Measurements from ENCODE around the gene LSM14B.

LSM14B gene

GRCh38 chr20:62132421-62132820, 10.1 kb downstream of the LSM14B start:
- H3K9me3 ChIP-seq (ENCODE audit: low read depth, low read length), result no peaks in the 10 kb centered on the region
- no peak overlapping the region for H3K4me3 ChIP-seq
- DNase-seq (ENCODE audit: low read depth, low spot score), result no peak
- no peak overlapping the region for H3K27ac ChIP-seq
- no peak overlapping the region for H3K9ac ChIP-seq (ENCODE audit: insufficient read length)
- H3K36me3 ChIP-seq (ENCODE audit: insufficient read depth, low read length), result peaks cover 97% of the 10 kb centered on the region
- TF ChIP-seq FOXP2 (optimal IDR thresholded peaks at IDR 0.05; ENCODE audit: control extremely low read depth, extremely low read length, insufficient read depth), result no peak
- no peak for TF ChIP-seq EZH2 (IDR thresholded peaks at IDR 0.05)
- no peak for TF ChIP-seq POLR2AphosphoS5 (IDR thresholded peaks at IDR 0.05; ENCODE audit: borderline replicate concordance, low read depth, low read length)

- no peak for DNase-seq (ENCODE audit: low read depth, low spot score)
- Histone ChIP-seq H3K9ac (ENCODE audit: insufficient read length) (no peak overlapping the region), H3K36me3 (ENCODE audit: insufficient read depth, low read length) (peaks cover 97% of the 10 kb centered on the region), H3K27ac (no peak overlapping the region), H3K9me3 (ENCODE audit: low read depth, low read length) (no peaks in the 10 kb centered on the region), H3K4me3 (no peak overlapping the region)
- TF ChIP-seq EZH2 (IDR thresholded peaks at IDR 0.05), result no peak
- no peak for TF ChIP-seq FOXP2 (optimal IDR thresholded peaks at IDR 0.05; ENCODE audit: control extremely low read depth, extremely low read length, insufficient read depth)
- TF ChIP-seq POLR2AphosphoS5 (IDR thresholded peaks at IDR 0.05; ENCODE audit: borderline replicate concordance, low read depth, low read length), result no peak
These were observed 11.0 kb downstream of the LSM14B start for GRCh38 chr20:62133051-62133845.

DNA sequence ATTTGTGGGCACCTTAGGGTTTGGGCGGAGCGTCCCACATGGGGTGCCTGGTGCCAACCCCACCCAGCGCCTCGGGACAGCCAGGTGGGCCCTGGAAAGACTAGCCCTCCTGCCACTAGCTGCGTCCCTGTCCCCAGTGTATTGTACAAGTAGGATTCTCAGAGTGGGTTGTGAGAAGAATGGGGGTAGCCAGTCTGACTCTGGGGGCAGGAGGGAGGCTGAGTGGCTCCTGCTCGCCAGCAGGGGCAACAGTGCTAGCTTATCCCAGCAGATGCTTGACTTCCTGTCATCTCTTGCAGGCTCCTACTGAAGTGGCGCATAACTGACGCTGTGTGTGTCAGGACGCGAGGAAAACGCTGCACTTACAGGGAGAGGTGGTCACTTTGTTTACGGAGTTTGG, 11.6 kb downstream of the LSM14B start:
- no peak overlapping the region for H3K9ac ChIP-seq (ENCODE audit: insufficient read length)
- no peak overlapping the region for H3K4me3 ChIP-seq
- peaks cover 97% of the 10 kb centered on the region for H3K36me3 ChIP-seq (ENCODE audit: insufficient read depth, low read length)
- H3K27ac ChIP-seq, result no peak overlapping the region
- 0 out of 2 replicates have a peak, but pooled peaks have one; percentile 25 for TF ChIP-seq POLR2AphosphoS5 (IDR thresholded peaks at IDR 0.05; ENCODE audit: borderline replicate concordance, low read depth, low read length)
- no peak for TF ChIP-seq EZH2 (IDR thresholded peaks at IDR 0.05)
- no peak for TF ChIP-seq FOXP2 (optimal IDR thresholded peaks at IDR 0.05; ENCODE audit: control extremely low read depth, extremely low read length, insufficient read depth)
- no peaks in the 10 kb centered on the region for H3K9me3 ChIP-seq (ENCODE audit: low read depth, low read length)
- DNase-seq (ENCODE audit: low read depth, low spot score), result no peak

GRCh38 chr20:62134735-62135231, 12.5 kb downstream of the LSM14B start:
- Histone ChIP-seq H3K9me3 (ENCODE audit: low read depth, low read length) (no peaks in the 10 kb centered on the region), H3K9ac (ENCODE audit: insufficient read length) (no peak overlapping the region), H3K27ac (0 out of 2 replicates have a peak overlapping the region, but pooled peaks have one; percentile 8), H3K4me3 (no peak overlapping the region), H3K36me3 (ENCODE audit: insufficient read depth, low read length) (peaks cover 97% of the 10 kb centered on the region)
- no peak for DNase-seq (ENCODE audit: low read depth, low spot score)
- no peak; the same call in 1 of the 2 replicates for TF ChIP-seq POLR2AphosphoS5 (IDR thresholded peaks at IDR 0.05; ENCODE audit: borderline replicate concordance, low read depth, low read length)
- TF ChIP-seq EZH2 (IDR thresholded peaks at IDR 0.05), result no peak
- no peak for TF ChIP-seq FOXP2 (optimal IDR thresholded peaks at IDR 0.05; ENCODE audit: control extremely low read depth, extremely low read length, insufficient read depth)

- Histone ChIP-seq H3K36me3 (ENCODE audit: insufficient read depth, low read length) (peaks cover 97% of the 10 kb centered on the region), H3K9ac (ENCODE audit: insufficient read length) (no peak overlapping the region), H3K9me3 (ENCODE audit: low read depth, low read length) (no peaks in the 10 kb centered on the region), H3K4me3 (no peak overlapping the region), H3K27ac (no peak overlapping the region)
- TF ChIP-seq EZH2 (IDR thresholded peaks at IDR 0.05), result no peak
- no peak; the same call in 1 of the 2 replicates for TF ChIP-seq POLR2AphosphoS5 (IDR thresholded peaks at IDR 0.05; ENCODE audit: borderline replicate concordance, low read depth, low read length)
- no peak for TF ChIP-seq FOXP2 (optimal IDR thresholded peaks at IDR 0.05; ENCODE audit: control extremely low read depth, extremely low read length, insufficient read depth)
- no peak for DNase-seq (ENCODE audit: low read depth, low spot score)
These were observed 13.4 kb downstream of the LSM14B start for GRCh38 chr20:62135573-62136266.

DNA sequence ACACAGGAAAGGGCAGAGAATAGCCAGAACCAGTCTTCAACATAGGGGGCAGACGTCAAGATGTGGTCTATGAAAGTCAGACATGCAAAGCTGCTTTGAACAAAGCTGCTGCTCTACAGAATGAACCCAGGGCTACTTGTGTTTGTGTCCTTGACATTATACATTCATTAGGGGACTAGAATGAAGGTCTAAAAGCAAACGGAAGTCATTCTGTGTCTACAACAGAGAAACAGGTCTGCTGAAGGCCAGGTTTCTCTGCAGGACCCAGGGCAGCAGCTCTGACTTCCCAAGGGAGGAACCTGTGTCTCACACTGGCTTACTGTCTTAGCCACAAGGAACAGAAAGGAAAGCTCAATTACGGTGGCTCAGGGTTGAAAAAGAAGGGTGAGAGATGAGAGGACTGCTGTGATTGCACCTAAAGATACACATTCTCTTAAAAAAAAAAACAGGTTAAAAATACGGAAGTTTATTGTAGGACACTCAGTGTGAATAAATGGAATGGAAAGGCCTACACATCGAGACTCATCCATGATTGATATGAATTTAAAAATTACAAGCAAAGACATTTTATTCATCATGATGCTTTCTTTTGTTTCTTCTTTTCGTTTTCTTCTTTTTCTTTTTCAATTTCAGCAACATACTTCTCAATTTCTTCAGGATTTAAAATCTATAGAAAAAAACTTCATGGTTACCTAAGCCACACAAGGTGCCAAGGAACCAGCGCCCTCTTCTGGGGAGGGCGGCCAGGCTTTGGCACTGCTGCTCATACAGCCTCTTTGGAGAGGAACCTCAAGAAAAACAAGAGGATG, 14.2 kb downstream of the LSM14B start:
- no peak overlapping the region for H3K9ac ChIP-seq (ENCODE audit: insufficient read length)
- no peak for DNase-seq (ENCODE audit: low read depth, low spot score)
- no peak overlapping the region for H3K4me3 ChIP-seq
- TF ChIP-seq POLR2AphosphoS5 (IDR thresholded peaks at IDR 0.05; ENCODE audit: borderline replicate concordance, low read depth, low read length) (no peak), EZH2 (IDR thresholded peaks at IDR 0.05) (no peak), FOXP2 (optimal IDR thresholded peaks at IDR 0.05; ENCODE audit: control extremely low read depth, extremely low read length, insufficient read depth) (no peak)
- peaks cover 95% of the 10 kb centered on the region for H3K36me3 ChIP-seq (ENCODE audit: insufficient read depth, low read length)
- peak overlapping the region; percentile 55 for H3K27ac ChIP-seq
- no peaks in the 10 kb centered on the region for H3K9me3 ChIP-seq (ENCODE audit: low read depth, low read length)

DNA sequence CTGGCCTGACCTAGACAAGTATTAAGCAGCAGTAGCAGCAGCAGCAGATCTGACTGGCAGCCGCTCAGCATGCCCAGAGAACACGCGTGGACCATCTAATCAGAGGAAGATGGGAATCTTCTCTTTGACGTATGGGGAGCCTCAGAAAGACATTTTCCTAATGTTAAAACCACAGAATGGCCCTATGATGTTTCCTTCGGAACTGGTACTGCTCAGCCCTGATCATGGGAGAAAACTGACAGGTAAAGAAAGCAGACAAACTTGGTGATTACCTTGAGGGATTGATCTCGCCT, 14.8 kb downstream of the LSM14B start:
- TF ChIP-seq FOXP2 (optimal IDR thresholded peaks at IDR 0.05; ENCODE audit: control extremely low read depth, extremely low read length, insufficient read depth) (no peak), EZH2 (IDR thresholded peaks at IDR 0.05) (no peak), POLR2AphosphoS5 (IDR thresholded peaks at IDR 0.05; ENCODE audit: borderline replicate concordance, low read depth, low read length) (peak; percentile 31; the same call in 1 of the 2 replicates)
- H3K27ac ChIP-seq, result no peak overlapping the region
- DNase-seq (ENCODE audit: low read depth, low spot score), result no peak

More for the DNA sequence above, 14.8 kb downstream of the LSM14B start:
- Histone ChIP-seq H3K9me3 (ENCODE audit: low read depth, low read length) (no peaks in the 10 kb centered on the region), H3K4me3 (no peak overlapping the region), H3K9ac (ENCODE audit: insufficient read length) (no peak overlapping the region), H3K36me3 (ENCODE audit: insufficient read depth, low read length) (peaks cover 89% of the 10 kb centered on the region)

Data from SK-N-MC (cell line).